Measurements from ENCODE around the gene RAB11FIP4.

The RAB11FIP4 gene

GRCh38 chr17:31586946-31587345 lies 195.5 kb downstream of the RAB11FIP4 start:
- in situ Hi-C loops (cut with MboI; ENCODE audit: low pct_unique_long_range_greater_than_20kb, low sequenced_read_pairs, unreplicated experiment): no loop called here
- DNase-seq (ENCODE audit: low spot score): no peak
- TF ChIP-seq, protein P1, sequence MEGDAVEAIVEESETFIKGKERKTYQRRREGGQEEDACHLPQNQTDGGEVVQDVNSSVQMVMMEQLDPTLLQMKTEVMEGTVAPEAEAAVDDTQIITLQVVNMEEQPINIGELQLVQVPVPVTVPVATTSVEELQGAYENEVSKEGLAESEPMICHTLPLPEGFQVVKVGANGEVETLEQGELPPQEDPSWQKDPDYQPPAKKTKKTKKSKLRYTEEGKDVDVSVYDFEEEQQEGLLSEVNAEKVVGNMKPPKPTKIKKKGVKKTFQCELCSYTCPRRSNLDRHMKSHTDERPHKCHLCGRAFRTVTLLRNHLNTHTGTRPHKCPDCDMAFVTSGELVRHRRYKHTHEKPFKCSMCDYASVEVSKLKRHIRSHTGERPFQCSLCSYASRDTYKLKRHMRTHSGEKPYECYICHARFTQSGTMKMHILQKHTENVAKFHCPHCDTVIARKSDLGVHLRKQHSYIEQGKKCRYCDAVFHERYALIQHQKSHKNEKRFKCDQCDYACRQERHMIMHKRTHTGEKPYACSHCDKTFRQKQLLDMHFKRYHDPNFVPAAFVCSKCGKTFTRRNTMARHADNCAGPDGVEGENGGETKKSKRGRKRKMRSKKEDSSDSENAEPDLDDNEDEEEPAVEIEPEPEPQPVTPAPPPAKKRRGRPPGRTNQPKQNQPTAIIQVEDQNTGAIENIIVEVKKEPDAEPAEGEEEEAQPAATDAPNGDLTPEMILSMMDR (IDR thresholded peaks at IDR 0.05; ENCODE audit: extremely low read depth, insufficient read depth, missing control alignments): no peak

GRCh38 chr17:31587462-31587861 lies 196.0 kb downstream of the RAB11FIP4 start:
- in situ Hi-C loops (cut with MboI; ENCODE audit: low pct_unique_long_range_greater_than_20kb, low sequenced_read_pairs, unreplicated experiment): no loop called here
- TF ChIP-seq, protein P1 (IDR thresholded peaks at IDR 0.05; ENCODE audit: extremely low read depth, insufficient read depth, missing control alignments): no peak
- DNase-seq (ENCODE audit: low spot score): no peak
